ENCODE results near the gene FOXK1.
"Not testable (repeated sequence)": the region's sequence is repeated elsewhere in the genome, so short reads cannot be mapped to it uniquely, and the experiment has no call there.

FOXK1 gene

GRCh38 chr7:4787541-4787940 is 105.4 kb downstream of the FOXK1 start:
- no peak for DNase-seq (ENCODE audit: low read depth)

GRCh38 chr7:4787947-4788626 is 106.0 kb downstream of the FOXK1 start:
- DNase-seq (ENCODE audit: low read depth): no peak

- no peak for DNase-seq (ENCODE audit: low read depth)
Measured at GRCh38 chr7:4788627-4789189, 106.6 kb downstream of the FOXK1 start.

GRCh38 chr7:4789194-4790077 is 107.3 kb downstream of the FOXK1 start:
- DNase-seq (ENCODE audit: low read depth): no peak

GRCh38 chr7:4790078-4790465 is 108.0 kb downstream of the FOXK1 start:
- no peak for DNase-seq (ENCODE audit: low read depth)

GRCh38 chr7:4790516-4790991 is 108.5 kb downstream of the FOXK1 start:
- no peak for DNase-seq (ENCODE audit: low read depth)

GRCh38 chr7:4791101-4791737 is 109.1 kb downstream of the FOXK1 start:
- DNase-seq (ENCODE audit: low read depth): no peak

GRCh38 chr7:4791738-4792536 is 109.8 kb downstream of the FOXK1 start:
- no peak for DNase-seq (ENCODE audit: low read depth)

- no peak for DNase-seq (ENCODE audit: low read depth)
Measured at GRCh38 chr7:4792537-4793126, 110.5 kb downstream of the FOXK1 start.

GRCh38 chr7:4793385-4793993 is 111.4 kb downstream of the FOXK1 start:
- not testable (repeated sequence) for DNase-seq (ENCODE audit: low read depth)

GRCh38 chr7:4794171-4794570 is 112.1 kb downstream of the FOXK1 start:
- DNase-seq (ENCODE audit: low read depth): not testable (repeated sequence)

GRCh38 chr7:4794591-4795350 is 112.7 kb downstream of the FOXK1 start:
- no peak for DNase-seq (ENCODE audit: low read depth)

GRCh38 chr7:4796453-4796852 is 114.4 kb downstream of the FOXK1 start:
- DNase-seq (ENCODE audit: low read depth): no peak

GRCh38 chr7:4797858-4798705 is 116.0 kb downstream of the FOXK1 start:
- no peak for DNase-seq (ENCODE audit: low read depth)

GRCh38 chr7:4798706-4799235 is 116.7 kb downstream of the FOXK1 start:
- no peak for DNase-seq (ENCODE audit: low read depth)

- DNase-seq (ENCODE audit: low read depth): no peak
Measured at GRCh38 chr7:4799508-4800268, 117.6 kb downstream of the FOXK1 start.

- no peak for DNase-seq (ENCODE audit: low read depth)
Measured at GRCh38 chr7:4800487-4800886, 118.4 kb downstream of the FOXK1 start.

Measured in stromal cell of bone marrow (primary cell).